DND-41 (cell line): ENCODE measurements around the gene RASGRP4.

ENCODE experiments used
- EZH2 ChIP-seq: IDR thresholded peaks from 3 replicates; pipeline ENCODE4 v1.6.1; 2012; ENCODE audit warnings: borderline replicate concordance, low read depth, mild to moderate bottlenecking, moderate library complexity, low read length, inconsistent platforms; ENCODE audit not compliant: severe bottlenecking
- TF ChIP-seq, protein P1 (sequence below): IDR thresholded peaks from 2 replicates; pipeline ENCODE4 v1.5.1; 2012; ENCODE audit warnings: borderline replicate concordance, low read length, moderate library complexity, mild to moderate bottlenecking; ENCODE audit not compliant: poor library complexity, severe bottlenecking; ENCODE audit errors: extremely low read depth

DNA sequence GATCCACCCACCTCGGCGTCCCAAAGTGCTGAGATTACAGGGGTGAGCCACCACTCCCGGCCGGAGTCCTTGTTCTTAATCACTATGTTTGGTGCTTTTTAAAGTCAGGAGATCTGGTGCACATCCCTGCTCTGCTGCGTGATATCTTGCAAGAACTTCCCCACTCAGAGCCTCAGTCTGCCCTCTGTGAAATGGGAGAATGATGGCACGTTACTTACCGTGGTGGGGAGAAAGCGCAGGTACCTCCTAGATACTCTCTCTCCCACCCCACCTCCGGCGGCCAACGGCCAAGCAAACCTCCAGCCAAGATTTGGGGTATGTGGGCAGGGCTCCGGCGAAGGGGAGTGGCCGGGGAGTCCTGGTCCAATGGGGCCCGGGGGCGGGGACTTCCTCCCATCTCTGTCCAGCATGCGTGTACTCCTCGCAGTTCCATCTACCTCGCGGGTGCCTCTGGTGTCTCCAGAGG, 7.3 kb upstream of the RASGRP4 start, which contains the start of gene RYR1:
- TF ChIP-seq, protein P1, sequence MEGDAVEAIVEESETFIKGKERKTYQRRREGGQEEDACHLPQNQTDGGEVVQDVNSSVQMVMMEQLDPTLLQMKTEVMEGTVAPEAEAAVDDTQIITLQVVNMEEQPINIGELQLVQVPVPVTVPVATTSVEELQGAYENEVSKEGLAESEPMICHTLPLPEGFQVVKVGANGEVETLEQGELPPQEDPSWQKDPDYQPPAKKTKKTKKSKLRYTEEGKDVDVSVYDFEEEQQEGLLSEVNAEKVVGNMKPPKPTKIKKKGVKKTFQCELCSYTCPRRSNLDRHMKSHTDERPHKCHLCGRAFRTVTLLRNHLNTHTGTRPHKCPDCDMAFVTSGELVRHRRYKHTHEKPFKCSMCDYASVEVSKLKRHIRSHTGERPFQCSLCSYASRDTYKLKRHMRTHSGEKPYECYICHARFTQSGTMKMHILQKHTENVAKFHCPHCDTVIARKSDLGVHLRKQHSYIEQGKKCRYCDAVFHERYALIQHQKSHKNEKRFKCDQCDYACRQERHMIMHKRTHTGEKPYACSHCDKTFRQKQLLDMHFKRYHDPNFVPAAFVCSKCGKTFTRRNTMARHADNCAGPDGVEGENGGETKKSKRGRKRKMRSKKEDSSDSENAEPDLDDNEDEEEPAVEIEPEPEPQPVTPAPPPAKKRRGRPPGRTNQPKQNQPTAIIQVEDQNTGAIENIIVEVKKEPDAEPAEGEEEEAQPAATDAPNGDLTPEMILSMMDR: no peak
- no peak for TF ChIP-seq EZH2
